GM23248 (cell line): ENCODE data around the gene ZNF567. TPM values are rescaled to one million over a fixed set of nuclear protein-coding genes. Genes with fewer than 3 reads are reported as not detected.
A peak's percentile ranks its signal among the peaks of the same experiment; 100 is the strongest.

Source experiments
- DNase-seq: peaks from one replicate; pipeline ENCODE4 v3.0.0-alpha.2; 2015
- H2AFZ ChIP-seq: fragments of 200-600 bp; sonication (generic); 2 replicates; pipeline ENCODE4 v1.6.1; 2016; ENCODE audit warnings: antibody characterized with exemption
- H3F3A ChIP-seq: fragments of 200-600 bp; sonication (generic); 2 replicates; pipeline ENCODE4 v1.6.1; 2016; ENCODE audit warnings: mild to moderate bottlenecking, antibody characterized with exemption, mixed run types; ENCODE audit not compliant: insufficient read depth
- H3K27ac ChIP-seq: fragments of 200-600 bp; sonication (generic); 2 replicates; pipeline ENCODE4 v1.5.1; 2016; ENCODE audit warnings: mild to moderate bottlenecking
- H3K27me3 ChIP-seq: fragments of 200-600 bp; sonication (generic); replicated peaks from 2 replicates; pipeline ENCODE4 v1.6.1; 2016; ENCODE audit warnings: mild to moderate bottlenecking; ENCODE audit not compliant: insufficient read depth
- H3K36me3 ChIP-seq: fragments of 200-600 bp; sonication (generic); 2 replicates; pipeline ENCODE4 v1.6.1; 2016; ENCODE audit warnings: low read depth, mild to moderate bottlenecking
- H3K4me1 ChIP-seq: fragments of 200-600 bp; sonication (generic); 2 replicates; pipeline ENCODE4 v1.6.1; 2016; ENCODE audit warnings: mild to moderate bottlenecking; ENCODE audit not compliant: insufficient read depth
- H3K4me2 ChIP-seq: fragments of 200-600 bp; sonication (generic); one replicate; pipeline ENCODE4 v1.6.1; 2016; ENCODE audit warnings: mild to moderate bottlenecking; ENCODE audit not compliant: unreplicated experiment
- H3K4me3 ChIP-seq: fragments of 200-600 bp; sonication (generic); 2 replicates; pipeline ENCODE4 v1.5.1; 2016; ENCODE audit warnings: mild to moderate bottlenecking
- H3K79me2 ChIP-seq: fragments of 200-600 bp; sonication (generic); 2 replicates; pipeline ENCODE4 v1.6.1; 2016; ENCODE audit warnings: mild to moderate bottlenecking; ENCODE audit not compliant: insufficient read depth
- H3K9ac ChIP-seq: fragments of 200-600 bp; sonication (generic); 2 replicates; pipeline ENCODE4 v1.6.1; 2016; ENCODE audit warnings: mild to moderate bottlenecking
- H3K9me2 ChIP-seq: fragments of 200-600 bp; sonication (generic); 2 replicates; pipeline ENCODE4 v1.6.1; 2016; ENCODE audit warnings: mixed run types, mild to moderate bottlenecking, moderate library complexity; ENCODE audit not compliant: insufficient read depth
- H3K9me3 ChIP-seq: fragments of 200-600 bp; sonication (generic); one replicate; pipeline ENCODE4 v1.6.1; 2017; ENCODE audit warnings: low read depth
- H4K20me1 ChIP-seq: fragments of 200-600 bp; sonication (generic); 2 replicates; pipeline ENCODE4 v1.6.0; 2016; ENCODE audit not compliant: insufficient read depth
- EZH2 ChIP-seq: fragments of 200-600 bp; sonication (generic); IDR thresholded peaks from 2 replicates; pipeline ENCODE4 v1.6.1; 2018; ENCODE audit warnings: antibody characterized with exemption, mild to moderate bottlenecking; ENCODE audit not compliant: insufficient read depth, poor library complexity, severe bottlenecking
- EZH2phosphoT487 ChIP-seq: fragments of 200-600 bp; sonication (generic); IDR thresholded peaks from 2 replicates; pipeline ENCODE4 v1.6.1; 2018; ENCODE audit warnings: antibody characterized with exemption, moderate library complexity, mild to moderate bottlenecking, low read depth; ENCODE audit not compliant: insufficient read depth
- WGBS, 2 experiments: methylation state at CpG; one replicate each; pipeline ENCODE4 v1.1.6; 2015 to 2017; ENCODE audit warnings: low lambda C conversion rate in 2 of 2, low coverage in 1 of 2; ENCODE audit errors: missing lambda C conversion rate in 2 of 2; 5-methylcytosine and 5-hydroxymethylcytosine counted together
- in situ Hi-C: fragments of 300-500 bp; cut with MboI; formaldehyde crosslinking; loops from 2 replicates; pipeline ENCODE4 v1.15.0; 2020
- polyA plus RNA-seq: library from polyadenylated mRNA; unstranded; fragments of >200 nt; fragmentation: Nextera tagmentation; extraction: Ambion mirVana; gene quantifications from 2 replicates; pipeline ENCODE4 v1.2.1, GENCODE V29; 2016
- total RNA-seq: library from RNA; depleted of rRNA; stranded (reverse); fragments of >200 nt; shearing (Covaris generic); gene quantifications from 2 replicates; pipeline ENCODE4 v1.2.3, GENCODE V29; 2014

The ZNF567 gene
- total and polyA plus RNA-seq, 2 experiments from 2014 or later = 3.2 to 6.1 TPM

DNA sequence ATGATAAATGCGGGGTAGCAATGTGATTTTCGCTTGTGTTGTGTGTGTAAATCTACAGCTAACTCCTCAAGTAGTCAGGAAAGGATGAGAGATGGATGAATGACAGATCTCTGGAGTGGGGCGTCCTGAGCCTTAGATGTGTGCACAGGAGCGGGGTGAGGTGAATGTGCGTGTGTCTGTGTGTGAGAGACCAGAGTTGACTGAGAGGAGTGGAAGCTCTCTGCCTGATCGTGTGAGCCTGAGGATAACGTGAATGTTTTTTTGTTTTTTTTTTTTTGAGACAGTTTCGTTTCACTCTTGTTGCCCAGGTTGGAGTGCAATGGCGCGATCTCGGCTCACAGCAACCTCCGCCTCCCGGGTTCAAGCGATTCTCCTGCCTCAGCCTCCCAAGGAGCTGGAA, 21.6 kb upstream of the ZNF567 start:
- Histone ChIP-seq H3F3A (no peaks in the 10 kb centered on the region), H3K9me2 (no peaks in the 10 kb centered on the region), H3K79me2 (peaks cover 53% of the 10 kb centered on the region), H3K4me3 (peak overlapping the region; percentile 100), H3K4me1 (no peaks in the 10 kb centered on the region), H2AFZ (peak overlapping the region; percentile 100), H3K4me2 (peak overlapping the region; percentile 82), H4K20me1 (no peaks in the 10 kb centered on the region), H3K27ac (no peak overlapping the region), H3K9ac (peak overlapping the region; percentile 95), H3K27me3 (no peaks in the 10 kb centered on the region), H3K36me3 (peaks cover 22% of the 10 kb centered on the region), H3K9me3 (no peaks in the 10 kb centered on the region)
- 70 to 78% methylated on average over 7 to 14 of the region's 14 CpGs for WGBS, 2 experiments
- in situ Hi-C loops = no loop called here
- DNase-seq = no peak
- TF ChIP-seq EZH2 (no peak), EZH2phosphoT487 (no peak)

DNA sequence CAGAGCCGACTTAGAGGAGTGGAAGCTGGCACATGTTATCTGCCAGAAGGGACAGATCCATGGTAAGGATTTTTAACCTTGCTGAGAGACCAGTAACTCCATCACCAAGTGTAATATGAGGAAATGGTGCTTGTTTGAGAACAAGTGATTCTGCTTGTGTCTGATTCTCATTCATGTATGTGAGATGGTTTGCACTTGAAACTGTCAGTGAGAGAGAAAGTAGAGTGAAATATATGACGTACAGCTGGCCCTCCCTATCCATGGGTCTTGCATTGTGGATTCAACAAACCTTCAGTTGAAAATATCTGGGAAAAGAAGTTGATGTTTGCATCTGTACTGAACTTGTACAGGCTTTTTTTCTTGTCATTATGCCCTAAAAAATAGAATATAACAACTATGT, 18.8 kb upstream of the ZNF567 start:
- DNase-seq = no peak
- no peaks in the 10 kb centered on the region for H3K4me1 ChIP-seq
- no peaks in the 10 kb centered on the region for H3K9me3 ChIP-seq
- TF ChIP-seq EZH2 = no peak
- no peak for TF ChIP-seq EZH2phosphoT487
- no peak overlapping the region for H3K4me3 ChIP-seq
- H3K27me3 ChIP-seq = no peaks in the 10 kb centered on the region
- no peaks in the 10 kb centered on the region for H3F3A ChIP-seq
- WGBS, 2 experiments = 72 to 79% methylated on average over 2 of the region's 2 CpGs
- H3K36me3 ChIP-seq = peaks cover 6% of the 10 kb centered on the region
- peaks cover 54% of the 10 kb centered on the region for H3K79me2 ChIP-seq
- H3K9ac ChIP-seq = no peak overlapping the region
- in situ Hi-C loops = no loop called here
- H3K9me2 ChIP-seq = no peaks in the 10 kb centered on the region
- H2AFZ ChIP-seq = no peak overlapping the region
- H3K4me2 ChIP-seq = no peak overlapping the region
- H4K20me1 ChIP-seq = no peaks in the 10 kb centered on the region
- no peak overlapping the region for H3K27ac ChIP-seq

DNA sequence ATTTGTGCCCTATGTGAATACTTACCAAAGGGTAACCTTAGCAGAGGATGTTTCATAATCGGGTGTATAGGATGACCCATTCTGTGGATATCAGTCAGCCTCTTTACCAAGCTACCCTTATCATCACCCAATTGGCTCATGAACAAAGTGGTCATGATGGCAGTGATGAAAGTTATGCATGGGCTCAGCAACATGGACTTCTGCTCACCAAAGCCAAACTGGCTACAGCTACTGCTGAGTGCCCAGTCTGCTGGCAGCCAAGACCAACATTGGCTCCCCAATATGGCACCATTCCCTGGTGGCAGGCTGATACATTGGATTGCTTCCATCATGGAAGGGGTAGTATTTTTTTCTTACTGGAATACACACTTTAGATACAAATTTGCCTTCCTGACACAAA, 15.0 kb upstream of the ZNF567 start:
- DNase-seq = no peak
- in situ Hi-C loops = no loop called here
- no peak for TF ChIP-seq EZH2
- no peak for TF ChIP-seq EZH2phosphoT487
- no peaks in the 10 kb centered on the region for H3K27me3 ChIP-seq
- H3K9me2 ChIP-seq = no peaks in the 10 kb centered on the region
- H3K27ac ChIP-seq = no peak overlapping the region
- H3K9ac ChIP-seq = no peak overlapping the region
- H3K4me2 ChIP-seq = no peak overlapping the region
- peaks cover 47% of the 10 kb centered on the region for H3K79me2 ChIP-seq
- no peaks in the 10 kb centered on the region for H3K9me3 ChIP-seq
- no peaks in the 10 kb centered on the region for H3F3A ChIP-seq
- no peaks in the 10 kb centered on the region for H3K36me3 ChIP-seq
- H3K4me3 ChIP-seq = no peak overlapping the region
- no peaks in the 10 kb centered on the region for H4K20me1 ChIP-seq
- 93 to 97% methylated on average over 1 of the region's 1 CpG for WGBS, 2 experiments
- H3K4me1 ChIP-seq = no peaks in the 10 kb centered on the region
- no peak overlapping the region for H2AFZ ChIP-seq

DNA sequence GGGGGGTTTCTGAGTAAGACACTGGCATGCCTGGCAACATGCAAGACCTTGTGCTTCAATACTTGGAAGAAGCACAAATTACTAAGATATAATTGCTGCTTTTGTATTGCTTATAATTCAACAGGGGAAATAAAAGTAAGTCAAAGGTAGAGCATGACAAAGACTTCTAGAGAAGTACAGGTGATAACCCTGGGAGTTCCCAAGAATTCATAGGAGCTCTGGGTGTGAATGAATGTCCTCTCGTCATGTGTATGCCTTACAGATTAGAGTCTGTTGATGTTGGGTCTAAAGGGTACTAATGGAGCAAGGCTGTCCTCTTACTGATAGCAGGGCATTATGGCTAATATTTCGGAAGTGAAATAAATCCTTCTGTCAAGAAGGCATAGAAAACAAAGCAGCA, 13.2 kb upstream of the ZNF567 start:
- Histone ChIP-seq H3K79me2 (peaks cover 32% of the 10 kb centered on the region), H3K9me3 (no peaks in the 10 kb centered on the region), H3K4me3 (no peak overlapping the region), H3K4me2 (no peak overlapping the region), H3K4me1 (no peaks in the 10 kb centered on the region), H3K27ac (no peak overlapping the region), H3K9me2 (no peaks in the 10 kb centered on the region), H4K20me1 (no peaks in the 10 kb centered on the region), H2AFZ (no peak overlapping the region), H3K36me3 (peaks cover 7% of the 10 kb centered on the region; the same call in 1 of the 2 replicates), H3F3A (no peaks in the 10 kb centered on the region), H3K27me3 (no peaks in the 10 kb centered on the region), H3K9ac (no peak overlapping the region)
- TF ChIP-seq EZH2phosphoT487 (no peak), EZH2 (no peak)
- in situ Hi-C loops = no loop called here
- 71 to 88% methylated on average over 2 of the region's 2 CpGs for WGBS, 2 experiments
- no peak for DNase-seq

DNA sequence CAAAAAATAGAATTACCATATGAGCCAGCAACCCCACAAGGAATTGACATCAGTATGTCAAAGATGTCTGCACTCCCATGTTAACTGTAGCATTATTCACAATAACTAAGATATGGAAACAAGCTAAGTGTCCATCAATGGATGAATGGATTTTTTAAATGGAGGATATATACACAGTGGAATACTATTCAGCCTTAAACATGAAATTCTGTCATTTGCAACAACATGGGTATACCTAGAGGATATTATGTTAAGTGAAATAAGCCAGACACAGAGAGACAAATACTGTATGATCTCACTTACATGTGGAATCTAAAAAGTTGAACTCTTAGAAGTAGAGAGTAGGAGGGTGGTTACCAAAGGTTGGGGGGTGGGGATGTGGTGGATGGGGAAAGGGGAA, 8.0 kb upstream of the ZNF567 start:
- DNase-seq = no peak
- Histone ChIP-seq H3K4me1 (no peaks in the 10 kb centered on the region), H3F3A (no peaks in the 10 kb centered on the region), H3K9ac (no peak overlapping the region), H2AFZ (no peak overlapping the region), H3K27ac (no peak overlapping the region), H3K79me2 (peaks cover 20% of the 10 kb centered on the region), H4K20me1 (no peaks in the 10 kb centered on the region), H3K9me2 (no peaks in the 10 kb centered on the region), H3K4me2 (no peak overlapping the region), H3K36me3 (peaks cover 7% of the 10 kb centered on the region; the same call in 1 of the 2 replicates), H3K27me3 (no peaks in the 10 kb centered on the region), H3K4me3 (no peak overlapping the region), H3K9me3 (no peaks in the 10 kb centered on the region)
- in situ Hi-C loops = no loop called here
- TF ChIP-seq EZH2phosphoT487 = no peak
